HepG2 (cell line): ENCODE results near the gene CGNL1. TPM values are rescaled to one million over a fixed set of nuclear protein-coding genes. Genes with fewer than 3 reads are reported as not detected.

Experiments
- ARHGAP35 ChIP-seq: sonication (generic); formaldehyde crosslinking; IDR thresholded peaks from 2 replicates; pipeline ENCODE4 v1.9.0; 2022; ENCODE audit warnings: mild to moderate bottlenecking, inconsistent platforms, moderate library complexity, missing genetic modification reagents, borderline replicate concordance
- CREB3 ChIP-seq: sonication (generic); formaldehyde crosslinking; IDR thresholded peaks from 2 replicates; pipeline ENCODE4 v1.5.0; 2020; ENCODE audit warnings: missing genetic modification reagents
- EEA1 ChIP-seq: sonication (generic); formaldehyde crosslinking; IDR thresholded peaks from 2 replicates; pipeline ENCODE4 v1.5.1; 2020; ENCODE audit warnings: mild to moderate bottlenecking, missing genetic modification reagents, borderline replicate concordance
- FOSL1 ChIP-seq: sonication (generic); formaldehyde crosslinking; IDR thresholded peaks from 2 replicates; pipeline ENCODE4 v1.9.0; 2021; ENCODE audit warnings: missing genetic modification reagents, borderline replicate concordance
- FOXP1 ChIP-seq, 2 experiments: fragments of 450-650 bp in 1 of 2; IDR thresholded peaks; 2 replicates each; pipeline ENCODE4 v1.6.1; 2017 to 2018; ENCODE audit warnings: antibody characterized with exemption in 1 of 2
- HMG20A ChIP-seq: IDR thresholded peaks from 2 replicates; pipeline ENCODE4 v1.6.1; 2016; ENCODE audit warnings: borderline replicate concordance
- MAF1 ChIP-seq: sonication (generic); formaldehyde crosslinking; IDR thresholded peaks from 2 replicates; pipeline ENCODE4 v1.5.0; 2020; ENCODE audit warnings: missing genetic modification reagents, borderline replicate concordance
- MEIS2 ChIP-seq: sonication (generic); formaldehyde crosslinking; IDR thresholded peaks from 2 replicates; pipeline ENCODE4 v1.9.0; 2021; ENCODE audit warnings: mild to moderate bottlenecking, missing genetic modification reagents
- MIER3 ChIP-seq: IDR thresholded peaks from 2 replicates; pipeline ENCODE4 v1.6.1; 2016; ENCODE audit warnings: missing compliant biosample characterization, borderline replicate concordance
- NBN ChIP-seq: fragments of 450-650 bp; conservative IDR thresholded peaks from 2 replicates; pipeline ENCODE4 v1.6.1; 2017
- POGZ ChIP-seq: sonication (generic); formaldehyde crosslinking; IDR thresholded peaks from 2 replicates; pipeline ENCODE4 v1.4.0; 2020; ENCODE audit warnings: mild to moderate bottlenecking, missing genetic modification reagents
- POLR2G ChIP-seq: fragments of 200-400 bp; formaldehyde crosslinking; IDR thresholded peaks from 2 replicates; pipeline ENCODE4 v1.6.1; 2018; ENCODE audit warnings: mild to moderate bottlenecking, low read depth, low read length, moderate library complexity
- RBM39 ChIP-seq: fragments of 200-400 bp; formaldehyde crosslinking; IDR thresholded peaks from one replicate; pipeline ENCODE4 v1.6.1; 2018; ENCODE audit warnings: antibody characterized with exemption, mild to moderate bottlenecking, low read depth, low read length; ENCODE audit not compliant: poor library complexity, severe bottlenecking
- RCOR2 ChIP-seq: IDR thresholded peaks from 2 replicates; pipeline ENCODE4 v1.6.1; 2016; ENCODE audit warnings: missing biosample characterization, missing genetic modification reagents
- REPIN1 ChIP-seq: sonication (generic); formaldehyde crosslinking; IDR thresholded peaks from 2 replicates; pipeline ENCODE4 v1.8.0; 2022; ENCODE audit warnings: missing genetic modification reagents, low read depth, mild to moderate bottlenecking, borderline replicate concordance
- SMC3 ChIP-seq: IDR thresholded peaks from 2 replicates; pipeline ENCODE4 v1.6.1; 2011; ENCODE audit warnings: low read length, improper control_type of control experiment
- SP2 ChIP-seq: sonication (generic); formaldehyde crosslinking; IDR thresholded peaks from 2 replicates; pipeline ENCODE4 v1.5.1; 2020; ENCODE audit warnings: mild to moderate bottlenecking, missing genetic modification reagents
- TAF15 ChIP-seq: fragments of 200-400 bp; formaldehyde crosslinking; IDR thresholded peaks from one replicate; pipeline ENCODE4 v1.6.1; 2018; ENCODE audit warnings: mild to moderate bottlenecking, low read depth, low read length; ENCODE audit not compliant: poor library complexity, severe bottlenecking
- ZFP62 ChIP-seq: sonication (generic); formaldehyde crosslinking; IDR thresholded peaks from 2 replicates; pipeline ENCODE4 v1.4.0; 2020; ENCODE audit warnings: missing genetic modification reagents
- ZNF256 ChIP-seq: sonication (generic); formaldehyde crosslinking; conservative IDR thresholded peaks from 2 replicates; pipeline ENCODE4 v1.4.0; 2020; ENCODE audit warnings: missing genetic modification reagents
- ZNF333 ChIP-seq: sonication (generic); formaldehyde crosslinking; IDR thresholded peaks from 2 replicates; pipeline ENCODE4 v1.4.0; 2020; ENCODE audit warnings: mild to moderate bottlenecking, missing genetic modification reagents, borderline replicate concordance
- ZNF33A ChIP-seq: sonication (generic); formaldehyde crosslinking; IDR thresholded peaks from 2 replicates; pipeline ENCODE4 v1.5.1; 2020; ENCODE audit warnings: missing genetic modification reagents, mild to moderate bottlenecking, moderate library complexity, borderline replicate concordance
- ZNF382 ChIP-seq: sonication (generic); formaldehyde crosslinking; IDR thresholded peaks from 2 replicates; pipeline ENCODE4 v1.5.0; 2020; ENCODE audit warnings: missing genetic modification reagents, mild to moderate bottlenecking, borderline replicate concordance
- ZNF383 ChIP-seq: sonication (generic); formaldehyde crosslinking; IDR thresholded peaks from 2 replicates; pipeline ENCODE4 v1.4.0; 2020; ENCODE audit warnings: missing genetic modification reagents, mild to moderate bottlenecking, borderline replicate concordance
- ZNF550 ChIP-seq: sonication (generic); formaldehyde crosslinking; IDR thresholded peaks from 2 replicates; pipeline ENCODE4 v1.4.0; 2020; ENCODE audit warnings: mild to moderate bottlenecking, missing genetic modification reagents, borderline replicate concordance
- ZNF616 ChIP-seq: sonication (generic); formaldehyde crosslinking; IDR thresholded peaks from 2 replicates; pipeline ENCODE4 v1.5.0; 2020; ENCODE audit warnings: low read depth, mild to moderate bottlenecking, missing genetic modification reagents
- ZNF710 ChIP-seq: sonication (generic); formaldehyde crosslinking; IDR thresholded peaks from 2 replicates; pipeline ENCODE4 v1.5.0; 2020; ENCODE audit warnings: mild to moderate bottlenecking, missing genetic modification reagents, borderline replicate concordance
- ZNF713 ChIP-seq: sonication (generic); formaldehyde crosslinking; IDR thresholded peaks from 2 replicates; pipeline ENCODE4 v1.4.0; 2020; ENCODE audit warnings: mild to moderate bottlenecking, missing genetic modification reagents
- polyA plus RNA-seq, 8 experiments: library from polyadenylated mRNA; depleted of rRNA in 3 of 8; stranded (reverse) in 7 of 8; unstranded in 1 of 8; fragments of >200 nt; fragmentation: Illumina TruSeq in 4 of 8; extraction: Trizol in 4 of 8; gene quantifications; 2 replicates each; pipeline versions ENCODE4 v1.2.1 to v1.2.3, GENCODE V29; 2011 to 2016; ENCODE audit warnings: low read depth in 4 of 8, missing spikeins in 1 of 8, mixed read lengths in 1 of 8; ENCODE audit not compliant: insufficient read depth in 1 of 8
- total RNA-seq, 5 experiments: library from RNA; depleted of rRNA; stranded (reverse); fragments of >200 nt; fragmentation: Illumina TruSeq; extraction: Trizol; gene quantifications; 2 replicates each; pipeline ENCODE4 v1.2.3, GENCODE V29; 2016; ENCODE audit warnings: low read depth in 1 of 5

Gene CGNL1
- total and polyA plus RNA-seq, 2 of the 13 experiments (the other 11 are each of a cell fraction or from before 2014, with no cell fraction given) = 5.6 to 15.6 TPM

GRCh38 chr15:57477736-57478522 is 101.6 kb downstream of the CGNL1 start (continued):
- TF ChIP-seq FOXP1 (IDR thresholded peaks at IDR 0.05) = no peak
- TF ChIP-seq FOXP1 (CRISPR knock-in tag; IDR thresholded peaks at IDR 0.05) = peak; percentile 69; the same call in 1 of the 2 replicates
- no peak for TF ChIP-seq MAF1 (CRISPR knock-in tag)
- TF ChIP-seq ZNF382 = no peak
- peak; percentile 62; the same call in 1 of the 2 replicates for TF ChIP-seq HMG20A
- TF ChIP-seq ZNF616 (CRISPR knock-in tag) = 0 out of 2 replicates have a peak, but pooled peaks have one; percentile 38
- TF ChIP-seq EEA1 (CRISPR knock-in tag) = no peak
- no peak for TF ChIP-seq FOSL1 (CRISPR knock-in tag)
- TF ChIP-seq ZNF256 (CRISPR knock-in tag) = no peak
- TF ChIP-seq CREB3 (CRISPR knock-in tag) = peak; percentile 90; the same call in 1 of the 2 replicates
- TF ChIP-seq ZFP62 (CRISPR knock-in tag) = no peak
- peak; percentile 69; the same call in 1 of the 2 replicates for TF ChIP-seq MIER3 (CRISPR knock-in tag)
- TF ChIP-seq TAF15 = no peak
- peak; percentile 7; the same call in 1 of the 2 replicates for TF ChIP-seq SMC3
- no peak for TF ChIP-seq ZNF33A (CRISPR knock-in tag)
- peak; percentile 84; the same call in 1 of the 2 replicates for TF ChIP-seq ARHGAP35
- peak; percentile 77; the same call in 1 of the 2 replicates for TF ChIP-seq MEIS2 (CRISPR knock-in tag)
- peak; percentile 87; the same call in 1 of the 2 replicates for TF ChIP-seq ZNF710 (CRISPR knock-in tag)
- TF ChIP-seq POGZ = peak; percentile 75
- peak; percentile 93 for TF ChIP-seq REPIN1 (CRISPR knock-in tag)
- no peak for TF ChIP-seq ZNF713 (CRISPR knock-in tag)
- peak; percentile 63 for TF ChIP-seq RCOR2 (CRISPR knock-in tag)
- no peak for TF ChIP-seq NBN
- 0 out of 2 replicates have a peak, but pooled peaks have one; percentile 67 for TF ChIP-seq ZNF333 (CRISPR knock-in tag)
- TF ChIP-seq RBM39 = no peak
- TF ChIP-seq SP2 (CRISPR knock-in tag) = no peak
- peak; percentile 28; the same call in 1 of the 2 replicates for TF ChIP-seq ZNF383 (CRISPR knock-in tag)
- TF ChIP-seq ZNF550 (CRISPR knock-in tag) = 0 out of 2 replicates have a peak, but pooled peaks have one; percentile 39
- peak; percentile 89 for TF ChIP-seq POLR2G
